ENCODE measurements around the gene PNMA6F. TPM values are rescaled to one million over a fixed set of nuclear protein-coding genes. Genes with fewer than 3 reads are reported as not detected.

The PNMA6F gene
- total RNA-seq, 1 experiment from 2014 or later, result 0.13 TPM

GRCh38 chrX:153371256-153371655 is 49.7 kb upstream of the PNMA6F start (continued):
- no peak for TF ChIP-seq ZSCAN18 (CRISPR knock-in tag; IDR thresholded peaks at IDR 0.05)
- no peak for TF ChIP-seq ZBTB21 (CRISPR knock-in tag; IDR thresholded peaks at IDR 0.05; ENCODE audit: borderline replicate concordance)
- TF ChIP-seq ZNF671 (CRISPR knock-in tag; IDR thresholded peaks at IDR 0.05), result no peak
- no peak for TF ChIP-seq ATF2 (CRISPR knock-in tag; IDR thresholded peaks at IDR 0.05; ENCODE audit: borderline replicate concordance, low read depth)
- TF ChIP-seq HMGXB4 (CRISPR knock-in tag; IDR thresholded peaks at IDR 0.05), result no peak
- no peak for TF ChIP-seq AFF4 (CRISPR knock-in tag; IDR thresholded peaks at IDR 0.05; ENCODE audit: borderline replicate concordance)
- TF ChIP-seq ETV6 (CRISPR knock-in tag; IDR thresholded peaks at IDR 0.05), result no peak
- no peak for TF ChIP-seq GRHL2 (CRISPR knock-in tag; IDR thresholded peaks at IDR 0.05; ENCODE audit: insufficient replicate concordance, severe bottlenecking)

- CTCF ChIA-PET, result no interaction called here
These were observed 48.9 kb upstream of the PNMA6F start for GRCh38 chrX:153370293-153371055.

More at GRCh38 chrX:153370293-153371055, 48.9 kb upstream of the PNMA6F start:
- Mint-ChIP-seq H3K27me3 (ENCODE audit: low read depth) (no peaks in the 10 kb centered on the region; the same call in 1 of the 2 replicates), H3K27ac (no peak overlapping the region), H3K4me3 (no peak overlapping the region), H3K36me3 (no peaks in the 10 kb centered on the region), H3K4me1 (no peaks in the 10 kb centered on the region), H3K9me3 (peaks cover 3% of the 10 kb centered on the region; the same call in 1 of the 2 replicates)
- TF ChIP-seq SP1 (CRISPR knock-in tag; conservative IDR thresholded peaks at IDR 0.05) (no peak), AFF4 (CRISPR knock-in tag; IDR thresholded peaks at IDR 0.05; ENCODE audit: borderline replicate concordance) (no peak), KAT7 (CRISPR knock-in tag; IDR thresholded peaks at IDR 0.05; ENCODE audit: borderline replicate concordance) (no peak)
- ATAC-seq (no peak), DNase-seq (ENCODE audit: low spot score) (no peak)
- POLR2A ChIA-PET, result no interaction called here
